Measurements from ENCODE around the gene DCST2. TPM values are rescaled to one million over a fixed set of nuclear protein-coding genes. Genes with fewer than 3 reads are reported as not detected.
"Not testable (repeated sequence)": the region's sequence is repeated elsewhere in the genome, so short reads cannot be mapped to it uniquely, and the experiment has no call there.

The DCST2 gene
- polyA plus RNA-seq, 1 of the 3 experiments (the other 2 are of a cell fraction) = 0.76 TPM

GRCh38 chr1:154995301-154995983, 38.1 kb downstream of the DCST2 start:
- H4K20me1 ChIP-seq (ENCODE audit: insufficient read depth); H3K9ac ChIP-seq; H3K9me2 ChIP-seq; H3K27ac ChIP-seq (ENCODE audit: low read depth in 2 of 2, low read length in 1 of 2); H3K9me3 ChIP-seq; DNase-seq; H3K4me2 ChIP-seq; H3K4me3 ChIP-seq (ENCODE audit: low read depth in 2 of 2, low read length in 1 of 2); H3K27me3 ChIP-seq (ENCODE audit: insufficient read depth); H2AFZ ChIP-seq (ENCODE audit: low read depth); H3K36me3 ChIP-seq (replicated peaks in 1 of 2; ENCODE audit: control insufficient read depth in 1 of 2, insufficient read depth in 2 of 2, low read length in 1 of 2); H3K79me2 ChIP-seq (ENCODE audit: insufficient read depth): not testable (repeated sequence)
- CTCF ChIA-PET = interaction anchor here (0.7 to 14.0 kb wide), 15 partner anchors 19 to 326 kb away, joined by 3 to 640 read pairs (median 5); partner anchors contain the start of genes ADAM15, CKS1B, FLAD1 and PBXIP1
- peaks cover 13 to 27% of the 10 kb centered on the region in 2 experiments for H3K4me1 ChIP-seq (ENCODE audit: control insufficient read depth in 1 of 2, insufficient read depth in 2 of 2, low read depth in 1 of 2, low read length in 1 of 2)
- POLR2A ChIA-PET = interaction anchor here (1.2 to 3.9 kb wide), 4 partner anchors 16 to 34 kb away, joined by 3 to 16 read pairs (median 5); partner anchors contain the start of genes PYGO2 and SHC1
- 69% methylated on average over 13 of the region's 13 CpGs for WGBS (ENCODE audit: low lambda C conversion rate)
- H3F3A ChIP-seq (replicated peaks; ENCODE audit: insufficient read depth) = peaks cover 14% of the 10 kb centered on the region
- peak in 1 of 2 experiments; percentile 11; a peak in 1 of 4 replicates for TF ChIP-seq EP300 (IDR thresholded peaks at IDR 0.05; ENCODE audit: borderline replicate concordance in 1 of 2, low read depth in 1 of 2, low read length in 1 of 2)
- peak; percentile 67 for TF ChIP-seq CTCF (IDR thresholded peaks at IDR 0.05)
- TF ChIP-seq RAD21 (IDR thresholded peaks at IDR 0.05; ENCODE audit: low read length) = peak; percentile 39; the same call in 1 of the 2 replicates
- peak; percentile 23; the same call in 1 of the 2 replicates for TF ChIP-seq SMC3 (IDR thresholded peaks at IDR 0.05; ENCODE audit: low read depth, low read length)

- H3K79me2 ChIP-seq (ENCODE audit: insufficient read depth) = no peaks in the 10 kb centered on the region
- H3K9ac ChIP-seq = no peak overlapping the region
- WGBS (ENCODE audit: low lambda C conversion rate) = 80% methylated on average over 2 of the region's 3 CpGs
- ChIA-PET CTCF (interaction anchor here (0.5 to 14.0 kb wide), 11 partner anchors 10 to 178 kb away, joined by 3 to 640 read pairs (median 4); partner anchors contain the start of genes ADAM15, CKS1B, FLAD1 and KRTCAP2), POLR2A (interaction anchor here (0.6 to 3.9 kb wide), 9 partner anchors 11 to 156 kb away, joined by 3 to 22 read pairs (median 7); partner anchors contain the start of genes CKS1B, FLAD1, PBXIP1 and SHC1)
- no peaks in the 10 kb centered on the region for H3K9me3 ChIP-seq
- H3K27me3 ChIP-seq (ENCODE audit: insufficient read depth) = no peaks in the 10 kb centered on the region
- H3F3A ChIP-seq (replicated peaks; ENCODE audit: insufficient read depth) = peaks cover 9% of the 10 kb centered on the region
- H3K4me2 ChIP-seq = no peak overlapping the region
- no peak overlapping the region; a peak in 1 of 4 replicates for H3K27ac ChIP-seq (ENCODE audit: low read depth in 2 of 2, low read length in 1 of 2)
- H4K20me1 ChIP-seq (ENCODE audit: insufficient read depth) = no peaks in the 10 kb centered on the region
- H3K9me2 ChIP-seq = no peaks in the 10 kb centered on the region
- H3K4me3 ChIP-seq (ENCODE audit: low read depth in 2 of 2, low read length in 1 of 2) = no peak overlapping the region
- no peak for DNase-seq
- no peak overlapping the region for H2AFZ ChIP-seq (ENCODE audit: low read depth)
- TF ChIP-seq SMC3 (IDR thresholded peaks at IDR 0.05; ENCODE audit: low read depth, low read length) (no peak), RXRA (IDR thresholded peaks at IDR 0.05; ENCODE audit: borderline replicate concordance, low read depth) (no peak), TCF12 (IDR thresholded peaks at IDR 0.05) (no peak), YY1 (IDR thresholded peaks at IDR 0.05; ENCODE audit: low read depth) (no peak)
- H3K36me3 ChIP-seq (replicated peaks in 1 of 2; ENCODE audit: control insufficient read depth in 1 of 2, insufficient read depth in 2 of 2, low read length in 1 of 2) = peaks cover 9 to 10% of the 10 kb centered on the region in 2 experiments
- peaks cover 8 to 22% of the 10 kb centered on the region in 2 experiments for H3K4me1 ChIP-seq (ENCODE audit: control insufficient read depth in 1 of 2, insufficient read depth in 2 of 2, low read depth in 1 of 2, low read length in 1 of 2)
Observed at GRCh38 chr1:154994591-154994990, 39.0 kb downstream of the DCST2 start.

GRCh38 chr1:154994269-154994587, 39.4 kb downstream of the DCST2 start:
- H3K4me1 ChIP-seq (ENCODE audit: control insufficient read depth in 1 of 2, insufficient read depth in 2 of 2, low read depth in 1 of 2, low read length in 1 of 2) = peaks cover 7 to 24% of the 10 kb centered on the region in 2 experiments
- no peak overlapping the region; a peak in 1 of 4 replicates for H3K27ac ChIP-seq (ENCODE audit: low read depth in 2 of 2, low read length in 1 of 2)
- 95% methylated on average over 1 of the region's 1 CpG for WGBS (ENCODE audit: low lambda C conversion rate)
- H3K9me2 ChIP-seq = no peaks in the 10 kb centered on the region
- no peak for DNase-seq
- no peaks in the 10 kb centered on the region for H3K79me2 ChIP-seq (ENCODE audit: insufficient read depth)
- H3K9me3 ChIP-seq = no peaks in the 10 kb centered on the region
- H3K4me2 ChIP-seq = no peak overlapping the region
- H3K9ac ChIP-seq = no peak overlapping the region
- no peak overlapping the region for H3K4me3 ChIP-seq (ENCODE audit: low read depth in 2 of 2, low read length in 1 of 2)
- H4K20me1 ChIP-seq (ENCODE audit: insufficient read depth) = no peaks in the 10 kb centered on the region
- TF ChIP-seq CHD2 (IDR thresholded peaks at IDR 0.05; ENCODE audit: low read length, partially characterized antibody) = no peak
- TF ChIP-seq EZH2phosphoT487 (IDR thresholded peaks at IDR 0.05; ENCODE audit: borderline replicate concordance, low read depth) = no peak
- no peak for TF ChIP-seq PBX3 (IDR thresholded peaks at IDR 0.05)
- H2AFZ ChIP-seq (ENCODE audit: low read depth) = no peak overlapping the region
- no peaks in the 10 kb centered on the region for H3K27me3 ChIP-seq (ENCODE audit: insufficient read depth)
- peaks cover 8% of the 10 kb centered on the region for H3F3A ChIP-seq (replicated peaks; ENCODE audit: insufficient read depth)
- ChIA-PET CTCF (interaction anchor here (0.5 to 14.0 kb wide), 13 partner anchors 10 to 179 kb away, joined by 3 to 640 read pairs (median 4); partner anchors contain the start of genes ADAM15, CKS1B, FLAD1 and KRTCAP2), POLR2A (interaction anchor here (0.6 to 3.9 kb wide), 8 partner anchors 11 to 156 kb away, joined by 3 to 22 read pairs (median 8); partner anchors contain the start of genes CKS1B, FLAD1, PBXIP1 and SHC1)
- H3K36me3 ChIP-seq (replicated peaks in 1 of 2; ENCODE audit: control insufficient read depth in 1 of 2, insufficient read depth in 2 of 2, low read length in 1 of 2) = peaks cover 11 to 14% of the 10 kb centered on the region in 2 experiments
